DMS114 treated with DMSO at 0.1 percent for 48 hours (cell line): ENCODE measurements around the gene VGLL3.
"Not testable (repeated sequence)": the region's sequence is repeated elsewhere in the genome, so short reads cannot be mapped to it uniquely, and the experiment has no call there.

ENCODE experiments used
- DNase-seq: peaks from one replicate; lab custom pipeline; 2025; ENCODE audit not compliant: unreplicated experiment; lab: John Stamatoyannopoulos, UW

VGLL3 gene

GRCh38 chr3:86990012-86990733 lies 776 bp downstream of the VGLL3 start:
- no peak for DNase-seq

- DNase-seq: peak; percentile 65
Observed at GRCh38 chr3:86989611-86990010, 1.3 kb downstream of the VGLL3 start.

DNA sequence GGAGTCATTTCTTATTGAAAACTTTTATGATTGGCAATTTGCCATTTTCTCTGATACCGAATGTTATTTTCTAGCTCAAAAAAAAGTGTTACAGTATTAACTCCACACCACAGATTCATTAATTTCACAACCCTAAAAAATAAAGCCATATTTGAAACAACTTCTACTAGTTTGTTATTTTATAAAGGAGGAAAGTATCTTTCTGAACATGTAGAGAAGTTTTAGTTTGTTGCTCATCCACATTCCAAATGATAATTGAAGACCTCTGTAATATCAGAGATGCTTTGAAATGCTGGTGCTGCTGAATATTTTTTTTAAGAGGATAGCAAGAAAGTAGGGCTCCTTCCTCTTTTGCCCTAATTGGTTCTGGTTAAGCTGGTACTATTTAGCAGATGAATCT lies 1.9 kb downstream of the VGLL3 start:
- DNase-seq: no peak

DNA sequence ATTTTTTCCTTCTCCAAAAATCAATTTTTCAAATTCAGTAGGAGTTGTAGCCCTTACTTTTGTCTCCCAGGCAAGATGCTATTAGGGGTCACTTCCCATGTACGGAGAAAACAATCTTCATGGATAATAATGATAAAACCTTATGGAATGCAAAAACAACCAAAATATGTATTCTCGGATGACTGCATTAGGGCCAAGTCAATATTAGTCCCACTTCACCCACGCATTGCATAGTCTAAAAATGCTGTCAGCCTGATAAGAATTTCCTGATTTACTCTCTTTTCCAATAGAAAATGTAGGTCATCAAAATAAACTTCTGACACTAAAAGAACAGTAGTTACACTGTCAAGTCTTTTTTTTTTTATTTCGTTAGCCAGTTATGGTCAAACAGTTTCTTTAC lies 2.7 kb downstream of the VGLL3 start:
- DNase-seq: peak; percentile 65

GRCh38 chr3:86987421-86987715 lies 3.6 kb downstream of the VGLL3 start:
- no peak for DNase-seq

DNA sequence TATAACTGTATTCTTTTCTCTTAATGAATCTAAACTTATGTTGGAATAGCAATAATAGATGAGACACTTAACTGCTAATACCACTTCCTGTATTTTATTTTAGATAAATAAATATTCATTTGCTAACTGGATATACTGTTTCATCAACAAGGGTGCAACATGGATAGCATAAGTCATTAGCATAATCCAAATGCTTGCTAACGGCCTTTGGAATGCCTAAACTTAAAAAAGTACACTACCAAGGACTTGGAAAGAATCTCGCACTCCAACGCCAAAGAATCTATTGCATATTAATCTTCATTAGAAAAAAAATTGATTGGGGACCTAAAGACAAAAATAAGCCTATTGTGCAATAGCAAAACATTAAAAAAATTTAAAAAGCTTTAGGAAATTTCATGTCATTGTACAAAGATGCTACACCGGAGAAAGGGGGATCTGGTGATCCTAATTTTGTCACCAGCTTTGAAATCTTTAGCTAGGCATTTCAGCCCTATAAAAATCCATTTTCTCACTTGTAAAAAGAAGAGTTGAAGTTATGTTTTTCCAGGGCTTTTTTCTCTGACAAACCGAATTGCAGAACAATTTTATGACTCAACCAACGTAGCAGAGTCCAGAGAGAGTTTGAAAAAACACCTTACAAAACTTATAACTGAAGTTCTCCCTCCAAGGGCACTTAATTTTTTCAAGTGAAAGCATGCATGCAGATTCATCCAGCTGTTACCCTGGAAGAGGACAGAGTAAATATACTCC lies 4.1 kb downstream of the VGLL3 start:
- DNase-seq: peak; percentile 65

- peak; percentile 71 for DNase-seq
Observed at GRCh38 chr3:86985181-86985826, 5.6 kb downstream of the VGLL3 start.

- no peak for DNase-seq
Observed at GRCh38 chr3:86984271-86984670, 6.7 kb downstream of the VGLL3 start.

GRCh38 chr3:86982883-86983282 lies 8.1 kb downstream of the VGLL3 start:
- peak; percentile 77 for DNase-seq

- DNase-seq: no peak
Observed at GRCh38 chr3:86978111-86978551, 12.8 kb downstream of the VGLL3 start.

- DNase-seq: no peak
Observed at GRCh38 chr3:86976219-86976618, 14.7 kb downstream of the VGLL3 start.

- DNase-seq: not testable (repeated sequence)
Observed at GRCh38 chr3:86974177-86974576, 16.8 kb downstream of the VGLL3 start.

DNA sequence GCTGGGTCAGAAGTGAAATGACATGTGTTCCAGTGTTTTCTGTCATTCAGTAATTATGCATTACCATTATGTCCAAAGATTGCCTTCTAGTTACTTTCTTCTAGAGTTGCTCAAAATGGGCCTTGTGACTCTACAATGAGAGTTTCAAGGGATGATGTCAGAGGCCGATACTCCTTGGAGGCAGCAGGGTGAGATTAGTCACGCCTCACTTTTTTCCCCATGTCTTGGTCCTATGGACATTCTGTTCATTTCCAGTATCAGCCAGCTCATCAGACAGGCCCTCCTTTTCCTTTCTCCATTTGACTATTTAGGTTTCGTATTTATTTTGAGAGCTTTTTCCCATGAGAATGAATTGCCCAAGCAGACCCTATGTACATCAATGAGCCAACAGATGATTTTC lies 17.5 kb downstream of the VGLL3 start:
- no peak for DNase-seq

DNA sequence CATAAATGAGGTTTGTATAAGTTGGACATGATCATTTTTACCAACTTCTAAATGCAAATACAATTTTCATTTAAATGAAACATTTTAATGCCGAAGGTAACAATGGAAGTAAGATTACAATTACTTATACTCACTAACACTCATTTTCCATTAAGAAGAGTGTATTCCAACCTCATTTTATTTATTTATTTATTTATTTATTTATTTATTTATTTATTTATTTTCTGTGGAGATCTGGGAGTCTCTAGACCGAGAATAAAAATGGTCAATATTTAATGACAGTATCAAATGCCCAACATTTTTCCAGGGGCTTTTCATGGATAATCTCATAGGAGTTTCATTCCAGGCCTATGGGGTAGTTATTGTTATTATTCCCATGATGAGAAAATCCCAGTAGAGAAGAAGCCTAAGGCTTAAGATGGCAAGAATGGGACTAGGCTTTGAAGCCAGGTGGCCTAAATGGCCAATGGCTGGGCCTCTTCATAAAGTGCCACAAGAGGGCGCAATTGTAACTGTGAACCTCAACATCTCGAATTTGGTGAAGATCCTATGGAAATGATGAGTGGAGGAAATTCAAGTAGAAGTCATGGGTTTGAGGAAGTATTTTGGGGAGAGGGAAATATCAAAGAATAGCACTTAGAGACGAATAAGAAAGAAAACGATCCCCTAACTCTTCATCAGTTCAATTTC lies 21.3 kb downstream of the VGLL3 start:
- peak; percentile 52 for DNase-seq

DNA sequence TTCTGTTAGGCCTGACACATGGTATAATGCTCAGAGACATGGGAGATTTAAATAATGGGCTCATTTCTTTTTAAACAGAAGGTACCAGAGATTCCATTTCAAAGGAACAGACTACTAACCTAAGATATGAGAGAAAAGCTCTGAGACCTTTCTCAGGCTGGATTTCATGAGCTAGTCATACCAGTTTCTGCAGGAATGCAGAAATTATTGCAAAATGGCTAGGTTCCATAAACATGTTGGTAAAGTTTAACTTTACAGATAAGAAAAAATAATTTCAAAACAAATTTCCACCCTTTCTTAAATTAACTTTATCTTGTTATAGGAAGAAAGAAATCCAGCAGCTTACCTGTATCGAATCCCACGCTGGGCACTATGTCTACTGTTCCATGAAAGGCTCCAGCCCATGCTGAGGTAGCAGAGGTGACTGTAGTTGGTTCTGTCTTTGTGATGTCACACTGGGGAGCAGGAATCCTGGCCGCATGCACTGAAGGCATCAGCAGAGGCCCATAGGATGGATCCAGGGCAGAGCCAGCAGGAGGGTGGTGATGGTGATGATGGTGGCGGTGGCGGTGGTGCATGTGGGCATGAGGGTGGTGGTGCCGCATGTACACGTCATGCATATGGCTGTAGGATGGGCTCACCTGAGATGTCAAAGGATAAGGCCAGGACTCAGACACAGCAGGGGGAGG lies 22.6 kb downstream of the VGLL3 start:
- no peak for DNase-seq

GRCh38 chr3:86967062-86967461 lies 23.9 kb downstream of the VGLL3 start:
- DNase-seq: no peak

DNA sequence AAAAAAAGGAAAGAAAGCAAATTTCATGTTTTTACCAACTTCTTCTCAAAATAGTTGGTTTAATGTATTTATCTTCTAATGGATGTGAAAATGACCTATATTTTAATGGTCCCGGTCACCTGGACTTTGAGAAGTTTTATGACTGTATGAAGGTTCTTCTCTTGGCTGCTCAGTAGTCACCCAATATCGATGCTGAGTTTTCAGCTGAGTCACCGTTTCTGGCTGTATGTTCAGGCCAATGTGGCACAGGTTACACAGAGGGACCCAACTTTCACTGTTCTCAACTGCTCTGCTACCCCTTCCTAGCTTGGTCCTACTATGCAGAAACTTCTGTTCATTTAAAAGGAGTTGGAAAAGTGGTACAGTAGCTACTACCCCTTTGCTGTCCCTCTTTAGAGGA lies 25.8 kb downstream of the VGLL3 start:
- no peak for DNase-seq

GRCh38 chr3:86963611-86964010 lies 27.3 kb downstream of the VGLL3 start:
- no peak for DNase-seq

DNA sequence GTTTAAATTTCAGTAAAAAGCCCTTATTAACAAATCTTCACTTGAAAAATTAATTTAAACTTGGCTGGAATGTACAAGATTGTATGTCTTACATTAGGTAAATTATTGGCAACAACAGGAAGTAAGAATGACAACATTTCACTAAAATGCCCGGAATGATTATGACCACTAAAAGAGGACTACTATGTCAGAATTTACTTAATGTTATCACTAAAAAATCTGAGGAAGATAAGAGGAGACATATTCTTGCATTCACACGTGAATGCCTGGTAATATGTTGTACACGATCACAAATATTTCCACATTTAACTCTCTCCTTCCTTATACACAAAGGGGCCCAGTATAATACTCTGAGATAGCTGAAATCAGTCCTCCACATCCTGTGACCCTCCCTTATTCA lies 29.7 kb downstream of the VGLL3 start:
- DNase-seq: no peak

GRCh38 chr3:86960550-86960949 lies 30.4 kb downstream of the VGLL3 start:
- DNase-seq: no peak

DNA sequence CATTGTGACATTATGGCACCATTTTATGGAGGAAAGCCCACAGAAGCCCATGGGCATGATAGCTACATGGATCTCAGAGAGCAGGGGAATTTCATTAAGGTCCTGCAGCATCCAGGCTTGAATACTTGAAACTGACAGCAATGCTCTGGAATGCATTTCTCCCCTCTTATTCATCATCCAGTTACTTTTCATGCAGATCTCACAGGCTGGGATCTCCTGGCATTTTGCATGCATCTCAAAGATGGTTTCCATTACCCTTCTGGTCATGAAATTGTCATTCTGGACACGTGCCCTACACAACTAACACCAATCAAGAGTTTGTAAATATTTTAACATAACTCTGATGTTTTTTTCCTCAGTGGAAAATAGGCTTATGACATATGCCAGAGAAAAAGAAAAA lies 32.4 kb downstream of the VGLL3 start:
- no peak for DNase-seq
